DMS153 (cell line): ENCODE results near the gene USP17L29.
"Not testable (repeated sequence)": the region's sequence is repeated elsewhere in the genome, so short reads cannot be mapped to it uniquely, and the experiment has no call there.

Experiments used
- DNase-seq: peaks from one replicate; lab custom pipeline; 2025; lab: John Stamatoyannopoulos, UW

USP17L29 gene, protein sequence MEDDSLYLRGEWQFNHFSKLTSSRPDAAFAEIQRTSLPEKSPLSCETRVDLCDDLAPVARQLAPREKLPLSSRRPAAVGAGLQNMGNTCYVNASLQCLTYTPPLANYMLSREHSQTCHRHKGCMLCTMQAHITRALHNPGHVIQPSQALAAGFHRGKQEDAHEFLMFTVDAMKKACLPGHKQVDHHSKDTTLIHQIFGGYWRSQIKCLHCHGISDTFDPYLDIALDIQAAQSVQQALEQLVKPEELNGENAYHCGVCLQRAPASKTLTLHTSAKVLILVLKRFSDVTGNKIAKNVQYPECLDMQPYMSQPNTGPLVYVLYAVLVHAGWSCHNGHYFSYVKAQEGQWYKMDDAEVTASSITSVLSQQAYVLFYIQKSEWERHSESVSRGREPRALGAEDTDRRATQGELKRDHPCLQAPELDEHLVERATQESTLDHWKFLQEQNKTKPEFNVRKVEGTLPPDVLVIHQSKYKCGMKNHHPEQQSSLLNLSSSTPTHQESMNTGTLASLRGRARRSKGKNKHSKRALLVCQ

DNA sequence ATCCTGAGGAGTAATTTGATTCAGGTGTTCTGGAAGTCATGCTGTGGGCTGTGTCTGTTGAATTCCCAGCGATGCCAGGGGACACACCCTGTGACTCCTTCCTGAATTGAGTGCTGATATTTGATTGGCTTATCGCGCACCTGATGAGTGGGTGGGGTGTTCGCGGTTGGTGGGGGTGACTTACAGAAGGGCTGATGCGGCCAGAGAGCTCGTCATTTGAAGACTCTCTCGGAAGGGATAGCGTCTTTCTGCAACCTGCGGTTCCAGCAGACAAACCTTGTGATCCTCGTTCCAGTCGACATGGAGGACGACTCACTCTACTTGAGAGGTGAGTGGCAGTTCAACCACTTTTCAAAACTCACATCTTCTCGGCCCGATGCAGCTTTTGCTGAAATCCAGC, at the start of gene USP17L29:
Gene USP17L29, plus strand, starts transcription at position 301 of the 400 bp plus-strand sequence. Its CDS starts 0 bp downstream, at position 301.
- DNase-seq = not testable (repeated sequence)

DNA sequence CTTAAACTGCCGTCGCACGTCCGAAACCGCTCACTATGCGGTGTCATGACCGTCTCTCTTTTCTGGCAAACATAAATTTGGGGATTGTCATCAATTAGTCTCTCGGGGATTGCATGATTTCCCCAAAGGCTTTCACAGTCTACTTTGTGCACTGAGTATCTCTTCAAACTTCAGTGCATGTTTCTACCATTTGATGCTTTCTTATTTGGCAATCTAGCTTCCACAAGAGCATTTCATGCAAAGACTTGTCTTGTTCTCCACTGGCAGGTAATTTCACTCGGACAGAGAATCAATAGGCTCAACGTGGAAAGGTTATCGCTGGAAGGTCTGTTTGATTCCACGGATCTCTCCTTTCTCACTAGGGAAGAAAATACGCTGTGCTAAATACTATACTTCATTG, 29.2 kb upstream of the USP17L29 start:
- DNase-seq = not testable (repeated sequence)

DNA sequence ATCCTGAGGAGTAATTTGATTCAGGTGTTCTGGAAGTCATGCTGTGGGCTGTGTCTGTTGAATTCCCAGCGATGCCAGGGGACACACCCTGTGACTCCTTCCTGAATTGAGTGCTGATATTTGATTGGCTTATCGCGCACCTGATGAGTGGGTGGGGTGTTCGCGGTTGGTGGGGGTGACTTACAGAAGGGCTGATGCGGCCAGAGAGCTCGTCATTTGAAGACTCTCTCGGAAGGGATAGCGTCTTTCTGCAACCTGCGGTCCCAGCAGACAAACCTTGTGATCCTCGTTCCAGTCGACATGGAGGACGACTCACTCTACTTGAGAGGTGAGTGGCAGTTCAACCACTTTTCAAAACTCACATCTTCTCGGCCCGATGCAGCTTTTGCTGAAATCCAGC, 28.6 kb upstream of the USP17L29 start, which contains the start of gene USP17L24:
Gene USP17L24, plus strand, starts transcription at position 301 of the 400 bp plus-strand sequence. Its CDS starts 0 bp downstream, at position 301.
- DNase-seq = not testable (repeated sequence)

DNA sequence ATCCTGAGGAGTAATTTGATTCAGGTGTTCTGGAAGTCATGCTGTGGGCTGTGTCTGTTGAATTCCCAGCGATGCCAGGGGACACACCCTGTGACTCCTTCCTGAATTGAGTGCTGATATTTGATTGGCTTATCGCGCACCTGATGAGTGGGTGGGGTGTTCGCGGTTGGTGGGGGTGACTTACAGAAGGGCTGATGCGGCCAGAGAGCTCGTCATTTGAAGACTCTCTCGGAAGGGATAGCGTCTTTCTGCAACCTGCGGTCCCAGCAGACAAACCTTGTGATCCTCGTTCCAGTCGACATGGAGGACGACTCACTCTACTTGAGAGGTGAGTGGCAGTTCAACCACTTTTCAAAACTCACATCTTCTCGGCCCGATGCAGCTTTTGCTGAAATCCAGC, 23.8 kb upstream of the USP17L29 start, which contains the start of gene USP17L25:
Gene USP17L25, plus strand, starts transcription at position 301 of the 400 bp plus-strand sequence. Its CDS starts 0 bp downstream, at position 301.
- not testable (repeated sequence) for DNase-seq

DNA sequence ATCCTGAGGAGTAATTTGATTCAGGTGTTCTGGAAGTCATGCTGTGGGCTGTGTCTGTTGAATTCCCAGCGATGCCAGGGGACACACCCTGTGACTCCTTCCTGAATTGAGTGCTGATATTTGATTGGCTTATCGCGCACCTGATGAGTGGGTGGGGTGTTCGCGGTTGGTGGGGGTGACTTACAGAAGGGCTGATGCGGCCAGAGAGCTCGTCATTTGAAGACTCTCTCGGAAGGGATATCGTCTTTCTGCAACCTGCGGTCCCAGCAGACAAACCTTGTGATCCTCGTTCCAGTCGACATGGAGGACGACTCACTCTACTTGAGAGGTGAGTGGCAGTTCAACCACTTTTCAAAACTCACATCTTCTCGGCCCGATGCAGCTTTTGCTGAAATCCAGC, 19.1 kb upstream of the USP17L29 start, which contains the start of gene USP17L26:
Gene USP17L26, plus strand, starts transcription at position 301 of the 400 bp plus-strand sequence. Its CDS starts 0 bp downstream, at position 301.
- DNase-seq = not testable (repeated sequence)

DNA sequence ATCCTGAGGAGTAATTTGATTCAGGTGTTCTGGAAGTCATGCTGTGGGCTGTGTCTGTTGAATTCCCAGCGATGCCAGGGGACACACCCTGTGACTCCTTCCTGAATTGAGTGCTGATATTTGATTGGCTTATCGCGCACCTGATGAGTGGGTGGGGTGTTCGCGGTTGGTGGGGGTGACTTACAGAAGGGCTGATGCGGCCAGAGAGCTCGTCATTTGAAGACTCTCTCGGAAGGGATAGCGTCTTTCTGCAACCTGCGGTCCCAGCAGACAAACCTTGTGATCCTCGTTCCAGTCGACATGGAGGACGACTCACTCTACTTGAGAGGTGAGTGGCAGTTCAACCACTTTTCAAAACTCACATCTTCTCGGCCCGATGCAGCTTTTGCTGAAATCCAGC, 14.3 kb upstream of the USP17L29 start, which contains the start of gene USP17L5:
Gene USP17L5, plus strand, starts transcription at position 301 of the 400 bp plus-strand sequence. Its CDS starts 0 bp downstream, at position 301.
- DNase-seq = not testable (repeated sequence)

DNA sequence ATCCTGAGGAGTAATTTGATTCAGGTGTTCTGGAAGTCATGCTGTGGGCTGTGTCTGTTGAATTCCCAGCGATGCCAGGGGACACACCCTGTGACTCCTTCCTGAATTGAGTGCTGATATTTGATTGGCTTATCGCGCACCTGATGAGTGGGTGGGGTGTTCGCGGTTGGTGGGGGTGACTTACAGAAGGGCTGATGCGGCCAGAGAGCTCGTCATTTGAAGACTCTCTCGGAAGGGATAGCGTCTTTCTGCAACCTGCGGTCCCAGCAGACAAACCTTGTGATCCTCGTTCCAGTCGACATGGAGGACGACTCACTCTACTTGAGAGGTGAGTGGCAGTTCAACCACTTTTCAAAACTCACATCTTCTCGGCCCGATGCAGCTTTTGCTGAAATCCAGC, 9.6 kb upstream of the USP17L29 start, which contains the start of gene USP17L27:
Gene USP17L27, plus strand, starts transcription at position 301 of the 400 bp plus-strand sequence. Its CDS starts 0 bp downstream, at position 301.
- not testable (repeated sequence) for DNase-seq

DNA sequence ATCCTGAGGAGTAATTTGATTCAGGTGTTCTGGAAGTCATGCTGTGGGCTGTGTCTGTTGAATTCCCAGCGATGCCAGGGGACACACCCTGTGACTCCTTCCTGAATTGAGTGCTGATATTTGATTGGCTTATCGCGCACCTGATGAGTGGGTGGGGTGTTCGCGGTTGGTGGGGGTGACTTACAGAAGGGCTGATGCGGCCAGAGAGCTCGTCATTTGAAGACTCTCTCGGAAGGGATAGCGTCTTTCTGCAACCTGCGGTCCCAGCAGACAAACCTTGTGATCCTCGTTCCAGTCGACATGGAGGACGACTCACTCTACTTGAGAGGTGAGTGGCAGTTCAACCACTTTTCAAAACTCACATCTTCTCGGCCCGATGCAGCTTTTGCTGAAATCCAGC, 4.8 kb upstream of the USP17L29 start, which contains the start of gene USP17L28:
Gene USP17L28, plus strand, starts transcription at position 301 of the 400 bp plus-strand sequence. Its CDS starts 0 bp downstream, at position 301.
- not testable (repeated sequence) for DNase-seq

DNA sequence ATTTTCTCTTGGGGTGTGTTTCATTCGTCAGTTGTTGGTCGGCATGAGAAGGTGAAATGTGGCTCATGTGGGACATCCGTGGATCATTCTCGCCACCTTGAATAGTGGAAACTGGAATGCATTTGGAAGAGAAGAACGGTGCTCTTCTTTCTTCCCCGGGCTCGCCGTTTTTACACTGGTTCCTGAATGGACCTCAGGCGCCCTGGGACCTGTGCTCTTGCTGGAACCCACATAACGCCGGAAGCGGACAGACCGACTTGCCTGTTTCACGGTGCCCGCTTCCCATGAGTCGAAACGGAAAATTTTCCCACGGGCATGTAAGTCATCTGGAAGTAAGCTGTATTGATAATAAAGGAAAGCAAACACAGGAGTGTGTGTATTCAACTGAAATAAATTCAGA, 2.6 kb upstream of the USP17L29 start:
- not testable (repeated sequence) for DNase-seq

DNA sequence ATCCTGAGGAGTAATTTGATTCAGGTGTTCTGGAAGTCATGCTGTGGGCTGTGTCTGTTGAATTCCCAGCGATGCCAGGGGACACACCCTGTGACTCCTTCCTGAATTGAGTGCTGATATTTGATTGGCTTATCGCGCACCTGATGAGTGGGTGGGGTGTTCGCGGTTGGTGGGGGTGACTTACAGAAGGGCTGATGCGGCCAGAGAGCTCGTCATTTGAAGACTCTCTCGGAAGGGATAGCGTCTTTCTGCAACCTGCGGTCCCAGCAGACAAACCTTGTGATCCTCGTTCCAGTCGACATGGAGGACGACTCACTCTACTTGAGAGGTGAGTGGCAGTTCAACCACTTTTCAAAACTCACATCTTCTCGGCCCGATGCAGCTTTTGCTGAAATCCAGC, 9.4 kb downstream of the USP17L29 start, which contains the start of gene USP17L30:
Gene USP17L30, plus strand, starts transcription at position 301 of the 400 bp plus-strand sequence. Its CDS starts 0 bp downstream, at position 301.
- not testable (repeated sequence) for DNase-seq

DNA sequence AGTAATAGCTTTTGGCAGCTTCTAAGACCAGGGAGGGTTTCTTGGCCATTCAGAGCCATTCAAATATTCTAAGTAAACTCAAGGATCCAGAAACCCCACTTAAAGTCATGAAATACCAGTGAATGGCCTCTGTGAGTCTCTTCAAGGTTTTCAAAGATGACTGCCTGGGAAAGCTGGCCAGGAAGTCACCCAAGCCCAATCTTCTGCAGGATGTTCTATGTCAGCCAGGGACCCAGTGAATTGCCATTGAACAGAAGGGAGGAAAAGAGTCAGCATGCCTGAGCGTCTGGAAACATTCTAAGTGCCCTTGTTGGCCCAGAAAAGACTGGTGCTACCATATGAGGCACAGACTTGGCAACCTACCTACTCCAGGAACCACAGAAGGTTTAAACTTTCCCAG, 26.4 kb downstream of the USP17L29 start:
- not testable (repeated sequence) for DNase-seq

DNA sequence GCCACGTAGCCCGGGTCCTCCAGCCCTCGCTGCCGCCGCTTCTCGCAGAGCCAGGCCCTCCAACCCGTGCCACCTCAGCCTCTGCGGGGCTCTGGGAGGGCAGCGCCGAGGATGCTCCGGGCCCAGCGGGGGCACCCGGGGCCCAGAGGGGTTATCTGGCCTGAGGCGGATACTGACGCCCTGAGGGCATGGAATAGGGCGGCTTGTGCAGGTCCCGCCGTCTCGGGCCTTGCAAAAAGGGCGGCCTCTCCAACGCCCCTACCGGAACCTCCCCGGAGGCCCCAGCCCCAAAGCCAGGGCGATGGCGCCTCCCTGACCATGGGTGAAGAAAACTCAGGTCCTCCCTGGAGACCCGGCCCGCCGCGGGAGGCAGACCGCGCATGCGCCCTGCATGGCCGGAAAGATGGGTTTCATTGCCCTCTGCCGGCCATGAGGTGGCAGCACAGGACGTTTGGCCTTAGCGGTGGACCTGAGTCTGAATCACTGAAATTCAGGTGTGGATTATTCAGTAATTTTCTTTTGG, 27.6 kb downstream of the USP17L29 start:
- DNase-seq = not testable (repeated sequence)

DNA sequence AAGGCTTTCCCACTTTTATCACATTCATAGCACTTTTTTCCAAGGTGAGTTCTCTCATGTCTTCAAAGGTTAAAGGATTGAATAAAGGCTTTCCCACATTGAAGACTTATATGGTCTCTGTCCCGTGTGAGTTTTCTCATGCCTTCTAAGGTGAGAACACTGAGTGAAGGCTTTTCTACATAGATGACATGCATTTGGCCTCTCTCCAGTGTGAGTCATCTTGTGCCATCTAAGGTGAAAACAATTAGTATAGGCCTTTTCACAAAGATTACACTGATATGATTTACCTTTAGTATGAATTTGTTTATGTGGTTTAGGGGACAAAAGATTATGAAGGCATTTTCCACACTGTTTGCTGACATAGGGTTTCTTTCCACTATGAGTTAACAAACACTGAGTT, 30.7 kb downstream of the USP17L29 start:
- DNase-seq = no peak

DNA sequence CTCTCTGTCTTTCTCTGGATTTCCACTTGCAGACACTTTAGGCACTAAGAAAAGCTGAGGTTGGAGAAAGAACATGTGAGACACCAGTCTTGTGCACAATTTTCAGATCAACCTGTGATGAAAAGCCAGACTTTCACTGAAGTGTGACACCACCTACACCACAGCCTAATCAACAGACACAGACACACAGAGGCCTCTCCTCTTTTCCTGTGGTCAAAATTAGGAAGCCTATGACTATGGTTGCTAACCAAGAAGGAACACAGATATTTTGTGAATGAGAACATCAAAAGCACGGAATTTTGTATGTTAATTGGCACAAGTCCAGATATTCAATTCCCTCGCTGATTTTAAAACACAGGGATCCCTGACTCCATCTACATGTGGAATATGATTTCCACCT, 35.6 kb downstream of the USP17L29 start:
- DNase-seq = not testable (repeated sequence)
